HG03442 (cell line): Measurements from ENCODE around the gene M1AP.
"Not testable (repeated sequence)": the region's sequence is repeated elsewhere in the genome, so short reads cannot be mapped to it uniquely, and the experiment has no call there.

ENCODE experiments used
- ATAC-seq: cut with Tn5 transposase; IDR thresholded peaks from one replicate; pipeline ENCODE4 v1.9.1; 2021; ENCODE audit warnings: mild to moderate bottlenecking, moderate library complexity; ENCODE audit not compliant: unreplicated experiment

The M1AP gene

DNA sequence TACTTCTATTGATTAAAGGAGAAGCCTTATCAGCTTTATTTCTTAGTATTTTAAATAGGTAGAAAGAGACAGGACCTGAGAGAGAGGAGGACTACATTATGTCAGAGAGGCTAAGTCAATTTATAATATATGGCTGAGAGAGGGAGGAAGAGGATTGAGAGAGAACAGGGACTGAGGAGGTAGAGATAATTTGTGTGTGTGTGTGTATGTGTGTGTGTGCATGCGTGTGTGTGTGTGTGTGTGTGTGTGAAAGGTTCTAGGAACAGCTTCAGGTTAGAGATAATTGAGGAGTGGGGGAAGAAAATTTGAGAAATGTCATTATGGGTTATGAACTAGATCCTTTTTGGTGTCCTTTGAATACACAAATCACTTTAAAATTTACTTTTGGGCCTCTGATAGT, 78.4 kb downstream of the M1AP start:
- no peak for ATAC-seq

DNA sequence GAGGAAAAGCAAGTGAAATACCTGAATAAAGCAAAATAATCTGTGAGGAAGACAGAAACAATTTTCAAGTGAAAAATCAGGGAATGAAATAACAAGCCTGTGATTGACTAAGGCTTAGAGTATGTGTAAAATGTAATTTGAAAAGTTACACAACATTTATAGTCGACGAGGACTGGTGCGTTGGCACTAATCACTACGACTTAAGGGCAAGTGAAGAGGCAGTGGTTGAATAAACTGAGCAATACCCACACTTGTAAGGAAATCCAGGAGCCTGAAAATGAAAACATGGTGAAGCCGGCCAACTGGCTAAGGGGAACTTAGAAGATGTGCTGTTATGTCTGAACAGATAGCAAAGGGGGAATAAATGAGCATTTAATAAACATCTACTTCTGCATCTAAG, 80.2 kb downstream of the M1AP start:
- no peak for ATAC-seq

DNA sequence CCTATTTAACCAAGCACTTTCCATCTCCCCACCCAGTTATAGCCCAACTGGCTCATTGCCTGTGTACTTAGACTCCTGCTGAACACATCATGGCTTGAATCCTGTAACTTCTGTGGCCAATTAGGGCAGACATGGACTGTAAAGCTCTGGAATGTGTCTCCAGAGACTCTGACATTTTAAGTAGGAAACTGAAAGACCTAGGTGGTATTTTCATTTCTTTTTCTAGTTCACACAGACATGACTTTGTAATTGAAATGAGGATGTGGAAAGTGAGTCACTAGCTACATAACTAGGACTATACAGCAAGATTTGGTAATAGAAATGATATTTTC, 81.4 kb downstream of the M1AP start:
- no peak for ATAC-seq

DNA sequence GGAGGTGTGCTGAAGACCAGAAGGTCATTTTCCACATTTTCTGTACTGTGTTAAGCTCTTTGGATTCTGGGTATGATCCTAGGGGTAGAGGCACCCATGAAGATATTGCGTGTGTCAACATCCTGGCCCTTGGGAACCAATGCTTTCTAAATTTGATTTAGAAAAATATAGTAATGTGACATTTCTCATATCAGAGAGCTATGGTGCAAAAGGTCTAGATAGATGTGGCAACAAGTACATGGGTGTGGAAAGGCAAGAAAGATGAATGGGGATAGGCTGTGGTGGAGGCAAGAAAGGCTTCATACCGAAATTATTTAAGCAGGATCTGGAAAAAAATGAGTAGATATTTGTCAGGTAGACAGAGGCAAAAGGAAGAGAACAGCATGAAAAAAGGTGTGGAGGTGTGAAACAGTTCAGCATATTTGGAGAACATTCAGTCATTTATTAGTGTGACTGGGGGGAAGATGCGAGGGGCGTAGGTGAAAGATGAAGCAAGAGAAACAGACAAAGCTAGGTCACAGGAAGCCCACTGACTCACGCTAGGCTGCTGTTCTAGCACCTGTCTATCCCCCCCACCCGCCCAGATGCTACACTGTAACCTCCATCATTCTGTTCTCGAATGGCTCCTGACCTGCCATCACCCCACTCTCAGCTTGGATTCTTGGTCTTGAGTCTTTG, 81.9 kb downstream of the M1AP start:
- ATAC-seq: no peak

DNA sequence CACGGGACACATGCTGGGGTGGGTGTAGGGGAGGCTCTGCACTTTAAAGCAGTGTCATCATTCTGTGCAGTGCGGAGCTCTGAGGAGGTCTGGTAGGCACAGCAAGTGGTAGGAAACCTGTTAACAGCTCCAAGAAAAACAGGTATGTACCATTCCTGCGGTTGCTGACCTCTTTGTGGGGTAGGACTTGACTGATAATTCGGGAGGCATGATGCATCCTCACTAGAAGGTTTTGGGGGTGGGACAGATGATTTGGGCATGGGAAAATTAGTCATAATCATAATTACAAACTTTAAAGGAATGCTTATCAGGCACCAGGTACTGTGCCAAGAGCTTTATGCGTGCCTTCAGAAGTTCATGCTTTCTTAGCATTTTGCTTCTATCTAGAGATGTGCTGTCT, 83.9 kb downstream of the M1AP start:
- ATAC-seq: no peak

DNA sequence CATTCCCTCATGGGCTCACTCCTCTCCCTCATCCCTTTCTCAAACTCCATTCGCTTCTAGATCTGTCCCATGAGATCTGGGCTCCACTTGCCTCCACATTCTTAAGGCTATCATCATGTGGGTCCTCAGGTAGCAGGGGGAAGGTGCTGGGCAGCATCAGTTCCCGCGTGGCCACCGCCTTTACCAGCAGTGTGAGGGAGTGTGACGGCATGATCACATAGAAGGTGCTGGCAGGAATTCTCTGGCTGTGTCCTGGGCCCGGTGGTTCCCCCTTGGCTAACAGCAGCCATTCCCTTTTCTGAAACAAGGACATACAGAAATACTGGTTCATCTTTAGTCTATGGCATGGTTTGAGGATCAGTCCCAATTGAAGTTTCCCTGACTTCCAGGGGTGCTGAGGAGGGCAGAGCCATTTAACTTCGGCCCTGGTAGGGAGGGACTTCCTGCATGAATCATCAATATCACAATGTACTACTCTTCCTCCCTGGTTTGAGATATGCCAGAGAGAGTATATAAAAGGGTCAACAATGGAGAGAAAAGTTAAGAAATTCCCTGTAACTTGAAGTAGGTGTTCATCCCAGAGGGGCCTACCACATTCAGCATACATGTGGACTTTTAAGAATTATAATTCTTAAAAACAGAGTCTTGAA, 85.9 kb downstream of the M1AP start:
- ATAC-seq: no peak

DNA sequence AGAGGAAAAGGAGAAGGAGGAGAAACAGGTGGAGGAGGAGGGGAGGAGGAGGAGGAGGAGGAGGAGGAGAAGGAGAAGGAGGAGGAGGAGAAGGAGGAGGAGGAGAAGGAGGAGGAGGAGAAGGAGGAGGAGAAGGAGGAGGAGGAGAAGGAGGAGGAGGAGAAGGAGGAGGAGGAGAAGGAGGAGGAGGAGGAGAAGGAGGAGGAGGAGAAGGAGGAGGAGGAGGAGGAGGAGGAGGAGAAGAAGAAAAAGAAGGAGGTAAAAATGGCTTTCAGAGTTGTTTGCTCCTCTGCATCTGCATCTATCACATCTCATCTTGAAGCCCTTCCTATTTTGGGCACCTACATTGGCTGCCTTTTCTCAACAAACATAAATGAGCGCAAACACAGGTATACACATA, 87.1 kb downstream of the M1AP start:
- ATAC-seq: not testable (repeated sequence)

DNA sequence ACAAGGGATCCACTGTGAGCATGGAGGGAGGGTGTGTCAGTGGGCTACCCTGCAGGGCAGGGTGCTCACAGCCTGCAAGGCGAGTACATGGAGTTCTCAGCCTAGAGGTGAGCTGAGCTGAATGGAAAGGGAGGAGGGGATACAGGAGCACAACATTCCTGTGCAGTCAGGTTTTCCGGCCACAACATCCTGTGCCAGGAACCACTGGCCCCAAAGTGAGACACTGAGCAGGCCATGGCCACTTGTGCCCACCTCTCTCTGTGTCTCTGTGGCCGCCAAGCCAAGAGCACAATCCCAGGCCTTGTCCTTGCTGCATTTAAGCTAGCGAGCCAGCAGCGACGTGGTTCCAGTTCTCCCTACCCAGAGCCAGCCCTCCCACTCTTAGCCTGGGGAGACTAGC, 87.5 kb downstream of the M1AP start:
- no peak for ATAC-seq

DNA sequence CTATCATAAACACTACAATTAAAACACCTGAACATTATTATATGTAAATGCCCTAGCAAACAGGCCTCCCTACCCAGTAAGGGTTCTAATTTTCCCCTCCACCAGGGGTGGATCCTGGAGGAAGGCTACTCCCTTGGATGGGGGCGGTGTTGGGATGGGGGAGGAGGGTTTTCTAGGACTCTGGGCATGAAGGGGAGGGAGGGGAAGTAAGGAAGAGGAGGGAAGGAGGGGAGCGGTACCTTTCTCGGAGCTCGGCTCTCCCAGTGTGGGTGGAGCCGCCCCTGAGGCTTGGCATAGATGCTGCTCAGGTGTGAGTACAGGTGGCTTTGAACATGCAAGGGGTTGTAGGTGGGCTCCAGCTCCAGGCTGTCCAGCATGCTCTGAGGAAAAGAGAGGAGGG, 88.2 kb downstream of the M1AP start:
- ATAC-seq: no peak

DNA sequence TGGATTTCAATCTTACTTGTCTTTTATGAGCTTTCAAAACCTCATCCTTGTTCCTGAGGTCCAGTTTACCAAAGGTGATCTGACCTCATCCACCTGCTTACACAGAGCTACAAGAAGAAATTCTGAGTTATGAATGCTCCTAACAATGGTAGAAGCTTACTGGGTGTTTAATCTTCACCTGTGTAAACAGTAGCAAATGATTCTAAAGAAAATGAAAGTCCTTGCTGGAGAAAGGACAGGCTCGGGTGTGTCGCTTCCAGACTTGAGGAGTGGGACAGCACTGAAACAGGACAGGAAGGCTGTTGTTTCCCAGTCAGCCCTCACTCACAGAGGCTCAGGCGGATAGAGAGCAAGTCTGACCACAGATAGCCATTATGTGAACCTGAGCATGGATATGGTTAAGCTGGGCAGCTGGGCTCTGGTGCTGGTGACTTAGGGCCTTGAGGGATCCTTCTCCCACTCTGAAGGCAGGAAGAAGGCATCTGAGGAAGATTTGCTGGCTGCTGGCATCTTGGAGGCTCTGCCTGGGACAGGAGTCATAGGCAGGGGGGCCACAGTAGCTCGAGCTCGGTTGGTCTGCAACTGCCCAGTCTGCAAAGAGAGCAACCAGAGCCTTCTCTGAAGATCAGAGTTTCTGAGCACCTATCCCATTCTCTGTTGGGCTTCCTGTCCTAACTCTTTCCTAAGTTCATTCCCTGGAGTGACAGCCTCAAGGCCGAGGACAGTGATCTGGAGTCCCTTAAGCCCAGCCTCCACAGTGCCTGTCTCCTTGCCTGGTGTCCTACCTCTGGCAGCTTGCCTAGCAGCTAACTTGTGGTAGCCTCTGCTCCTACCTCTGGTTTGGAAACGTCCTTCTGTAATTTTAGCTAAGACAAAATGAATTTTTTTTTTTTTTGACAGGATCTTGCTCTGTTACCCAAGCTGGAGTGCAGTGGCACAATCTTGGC, 89.6 kb downstream of the M1AP start:
- no peak for ATAC-seq

DNA sequence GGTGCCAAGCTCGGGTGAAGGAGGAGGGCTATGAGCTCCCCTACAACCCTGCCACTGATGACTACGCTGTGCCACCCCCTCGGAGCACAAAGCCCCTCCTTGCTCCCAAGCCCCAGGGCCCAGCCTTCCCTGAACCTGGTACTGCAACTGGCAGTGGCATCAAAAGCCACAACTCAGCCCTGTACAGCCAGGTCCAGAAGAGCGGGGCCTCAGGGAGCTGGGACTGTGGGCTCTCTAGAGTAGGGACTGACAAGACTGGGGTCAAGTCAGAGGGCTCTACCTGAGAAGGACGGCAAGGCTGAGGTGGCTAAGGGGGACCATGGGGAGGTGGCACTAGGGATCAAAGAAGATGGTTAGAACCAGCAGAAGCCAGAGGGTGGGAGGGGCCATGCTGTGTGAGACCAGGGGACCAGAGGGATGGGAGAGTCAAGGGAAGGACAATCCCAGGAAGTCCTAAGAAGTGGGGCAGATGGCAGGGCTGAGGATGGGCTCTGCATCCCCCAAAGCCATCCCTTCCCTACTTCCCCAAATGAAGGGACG, 91.2 kb downstream of the M1AP start:
- no peak for ATAC-seq

DNA sequence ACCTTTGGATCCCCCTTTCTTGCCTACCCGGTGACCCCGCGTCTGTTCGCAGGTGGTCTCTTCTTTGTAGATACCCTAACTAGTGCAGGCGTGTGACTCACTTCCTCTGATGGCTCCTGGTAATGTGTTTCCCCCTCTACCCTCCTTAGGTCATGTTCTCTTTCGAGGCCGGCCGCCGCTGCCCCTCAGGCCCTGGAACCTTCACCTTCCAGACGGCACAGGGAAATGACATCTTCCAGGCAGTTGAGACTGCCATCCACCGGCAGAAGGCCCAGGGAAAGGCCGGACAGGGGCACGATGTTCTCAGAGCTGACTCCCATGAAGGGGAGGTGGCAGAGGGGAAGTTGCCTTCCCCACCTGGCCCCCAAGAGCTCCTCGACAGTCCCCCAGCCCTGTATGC, 92.0 kb downstream of the M1AP start:
- no peak for ATAC-seq

DNA sequence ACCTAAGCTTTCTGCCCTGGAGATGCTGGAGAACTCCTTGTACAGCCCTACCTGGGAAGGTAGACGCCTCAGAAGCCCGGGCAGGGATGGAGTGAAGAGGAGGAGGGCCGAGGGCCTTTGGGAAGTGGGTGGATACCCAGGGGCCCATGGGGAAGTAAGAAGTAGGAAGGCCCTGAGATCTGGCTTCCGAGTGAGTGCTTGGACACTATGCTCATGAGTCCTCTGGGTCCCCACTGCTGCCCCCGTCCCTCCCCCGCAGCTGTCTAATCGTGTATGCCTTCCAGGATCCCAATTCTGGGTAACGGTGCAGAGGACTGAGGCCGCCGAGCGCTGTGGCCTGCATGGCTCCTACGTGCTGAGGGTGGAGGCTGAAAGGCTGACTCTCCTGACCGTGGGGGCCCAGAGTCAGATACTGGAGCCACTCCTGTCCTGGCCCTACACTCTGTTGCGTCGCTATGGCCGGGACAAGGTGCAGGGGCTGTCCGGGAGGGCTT, 92.5 kb downstream of the M1AP start:
- no peak for ATAC-seq

DNA sequence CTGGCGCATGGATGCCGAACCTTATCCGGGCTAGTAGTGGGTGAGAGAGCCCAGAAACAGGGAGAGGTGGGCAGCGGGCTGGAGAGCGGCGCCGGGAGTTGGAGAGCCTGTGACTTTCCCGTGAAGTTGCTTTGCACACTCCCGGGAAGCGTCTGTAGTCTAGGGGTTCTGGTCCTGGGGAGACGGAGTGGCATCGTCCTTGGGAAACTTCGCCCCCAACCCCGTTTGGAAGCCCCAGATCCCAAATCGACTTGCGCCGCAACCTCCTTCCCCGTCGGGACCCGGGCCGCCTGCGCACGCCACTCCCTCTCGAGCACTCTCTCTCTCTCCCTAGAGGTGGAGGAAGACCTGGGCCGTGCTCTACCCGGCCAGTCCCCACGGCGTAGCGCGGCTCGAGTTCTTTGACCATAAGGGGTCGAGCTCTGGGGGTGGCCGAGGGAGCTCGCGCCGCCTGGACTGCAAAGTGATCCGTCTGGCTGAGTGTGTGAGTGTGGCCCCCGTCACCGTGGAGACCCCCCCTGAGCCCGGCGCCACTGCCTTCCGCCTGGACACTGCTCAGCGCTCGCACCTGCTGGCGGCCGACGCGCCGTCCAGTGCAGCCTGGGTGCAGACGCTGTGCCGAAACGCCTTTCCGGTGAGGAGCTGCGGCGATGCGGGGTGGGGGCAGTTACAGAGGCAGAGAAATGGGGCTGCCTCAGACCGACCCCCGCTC, 93.2 kb downstream of the M1AP start:
- ATAC-seq: no peak

DNA sequence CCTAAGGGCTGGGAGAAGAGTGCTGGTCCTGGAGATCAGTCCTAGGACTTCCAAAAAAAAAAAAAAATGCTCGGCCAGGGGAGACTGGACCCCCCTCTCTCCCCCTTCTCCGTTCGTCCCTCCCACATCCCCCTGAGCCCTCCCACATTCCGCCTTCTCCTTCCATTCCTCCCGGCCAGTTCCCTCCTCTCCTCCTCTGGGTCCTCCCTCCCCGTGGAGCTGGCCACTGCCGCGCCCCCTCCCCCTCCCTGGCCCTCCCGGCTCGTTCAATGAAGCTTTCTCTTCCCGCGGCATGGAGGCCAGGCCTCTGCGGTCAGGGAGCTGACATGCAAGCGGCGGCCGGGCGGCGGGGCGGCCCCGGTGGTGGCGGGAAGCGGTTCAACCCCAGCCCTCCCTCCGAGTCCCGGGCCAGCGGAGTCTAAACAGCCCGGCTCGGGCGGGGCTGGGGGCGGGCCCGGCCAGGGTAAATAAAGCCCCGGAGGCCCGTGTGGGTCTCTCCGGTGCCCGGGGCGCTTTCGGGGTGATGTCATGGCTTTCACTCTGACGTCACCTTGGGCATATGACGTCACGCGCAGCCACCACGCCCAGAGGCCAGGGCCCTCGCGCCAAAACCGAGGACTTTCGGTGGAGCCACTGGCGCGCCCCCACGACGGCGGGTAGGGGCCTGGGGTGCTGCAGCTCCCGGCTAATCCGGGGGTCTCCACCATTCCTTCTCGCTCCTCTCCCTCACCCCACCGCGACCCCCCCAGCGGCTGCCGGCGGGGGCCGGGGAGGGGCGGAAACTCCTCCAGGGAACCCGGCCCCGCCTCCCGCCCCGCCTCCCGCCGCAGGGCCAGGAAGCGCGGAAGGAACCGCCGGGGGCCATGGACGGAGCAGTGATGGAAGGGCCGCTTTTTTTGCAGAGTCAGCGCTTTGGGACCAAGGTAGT, 94.0 kb downstream of the M1AP start, which contains the start of the genes DOK1 and LOXL3:
DOK1 (plus strand) TSS at position 829 of the 928 bp plus-strand sequence; CDS start at position 864, 35 bp downstream.
LOXL3 (minus strand) TSS at position 51 of the 928 bp plus-strand sequence. CDS start 1,308 bp downstream, outside the sequence.
- peak; percentile 41 for ATAC-seq

DNA sequence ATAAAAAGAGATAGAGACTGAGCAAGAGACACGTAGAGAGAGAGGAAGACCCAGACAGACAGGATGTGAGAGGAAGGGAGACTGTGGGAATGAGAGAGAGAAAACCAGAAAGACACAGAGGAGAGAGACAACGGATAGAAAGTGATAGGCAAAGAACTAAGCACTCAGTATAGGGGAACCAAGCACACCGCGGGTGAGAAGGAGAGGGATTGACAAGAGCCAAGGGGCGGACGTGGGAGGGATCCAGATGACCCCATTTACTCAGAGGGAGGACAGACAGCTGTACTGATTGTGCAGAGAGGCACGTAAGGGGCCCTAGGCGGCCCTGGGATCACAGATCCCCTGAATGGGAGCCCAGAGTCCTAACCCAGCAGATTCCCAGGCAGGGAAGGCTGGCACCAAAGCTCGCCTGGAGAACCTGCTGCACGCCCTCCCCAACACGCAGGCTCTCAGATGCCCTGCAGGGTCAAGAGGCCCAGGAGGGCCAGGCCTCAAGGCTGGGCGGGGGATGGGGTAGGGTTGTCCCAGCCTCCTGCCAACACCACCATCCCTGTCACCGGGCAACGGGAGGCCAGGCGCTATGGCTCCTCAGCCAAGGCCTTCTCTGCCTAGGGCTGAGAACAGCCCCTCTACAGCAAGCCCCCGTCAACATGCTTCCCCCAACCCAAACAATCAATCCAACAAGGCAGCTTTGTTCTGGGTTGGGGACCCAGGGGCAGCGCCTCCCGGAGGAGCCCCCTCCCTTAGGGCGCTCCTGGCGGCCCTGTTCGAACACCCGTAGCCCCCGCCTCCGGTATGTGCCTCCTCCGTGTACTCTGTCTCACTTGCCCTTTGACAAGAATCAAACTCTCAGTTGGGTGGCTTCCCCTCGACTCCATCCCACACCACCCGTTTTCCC, 95.0 kb downstream of the M1AP start:
- ATAC-seq: peak; percentile 22

DNA sequence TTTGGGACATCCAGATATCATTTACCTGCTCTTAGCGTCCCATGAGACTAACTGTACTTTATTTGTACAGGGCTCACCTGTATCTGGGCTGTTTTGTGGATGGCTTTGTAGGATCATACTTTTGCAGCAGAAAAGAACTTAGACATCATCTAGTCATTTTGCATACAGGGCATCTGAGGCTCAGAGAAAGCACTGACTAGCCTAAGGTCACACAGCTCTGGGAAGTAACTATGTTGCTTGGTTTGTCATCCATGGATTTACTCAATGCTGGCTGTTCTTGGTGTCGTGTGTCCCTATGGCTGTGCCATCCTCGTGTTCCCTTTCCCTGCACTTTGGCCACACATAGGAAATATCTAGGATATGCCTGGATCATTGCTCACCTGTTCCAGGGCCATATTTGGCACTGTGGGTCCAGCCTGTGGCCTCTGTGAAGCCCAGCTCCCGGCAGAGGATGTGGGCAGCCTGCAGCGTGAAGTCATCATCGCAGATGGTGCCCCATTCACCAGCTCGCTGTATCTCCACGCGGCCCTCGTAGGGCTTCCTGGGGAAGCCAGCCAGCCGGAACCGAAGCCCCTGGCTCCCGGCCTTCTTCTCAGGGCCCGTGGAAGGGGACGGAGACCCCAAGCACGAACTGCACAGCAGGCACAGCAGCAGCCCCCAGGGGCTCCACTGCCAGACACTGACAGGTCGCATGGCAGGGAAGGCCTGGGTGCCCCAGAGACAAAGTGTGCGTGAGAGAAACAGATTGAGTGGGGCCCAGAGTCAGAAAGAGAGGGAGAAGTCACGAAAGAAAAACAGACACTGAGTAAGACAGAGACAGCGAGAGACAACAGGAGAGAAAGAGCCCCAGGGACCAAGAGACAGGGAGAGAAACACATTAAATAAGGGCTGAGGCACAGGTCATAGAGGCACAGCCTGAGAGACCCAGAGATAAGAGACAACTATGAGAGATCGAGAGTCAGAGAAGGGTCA, 95.9 kb downstream of the M1AP start:
- peak; percentile 17 for ATAC-seq
